Tibial nerve (tissue), 4 donors: ENCODE results near the gene PUS10. TPM values are rescaled to one million over a fixed set of nuclear protein-coding genes. Genes with fewer than 3 reads are reported as not detected.
A peak's percentile ranks its signal among the peaks of the same experiment; 100 is the strongest.

Source experiments
- DNase-seq, 2 donors: peaks; one replicate each; pipeline ENCODE4 v3.0.0-alpha.2; 2019; ENCODE audit warnings: low spot score in 2 of 2
- H3K27ac ChIP-seq, 4 donors: fragments of 200-600 bp; sonication (generic) in 3 of 4; one replicate each; pipeline ENCODE4 v1.5.1; 2017 to 2019; ENCODE audit warnings: mild to moderate bottlenecking in 1 of 4
- H3K27me3 ChIP-seq, 2 donors: fragments of 200-600 bp; sonication (generic) in 1 of 2; one replicate each; pipeline versions ENCODE4 v1.5.1 to v1.6.0; 2017 to 2019
- H3K36me3 ChIP-seq, 3 donors: fragments of 200-600 bp; sonication (generic); one replicate each; pipeline ENCODE4 v1.5.1; 2018 to 2019
- H3K4me1 ChIP-seq, 4 donors: fragments of 200-600 bp; sonication (generic) in 3 of 4; one replicate each; pipeline ENCODE4 v1.5.1; 2017 to 2019
- H3K4me3 ChIP-seq, 4 donors: fragments of 200-600 bp; sonication (generic) in 3 of 4; one replicate each; pipeline ENCODE4 v1.5.1; 2017 to 2019; ENCODE audit warnings: mild to moderate bottlenecking in 1 of 4, moderate library complexity in 1 of 4
- H3K9me3 ChIP-seq, 4 donors: fragments of 200-600 bp; sonication (generic) in 3 of 4; one replicate each; pipeline ENCODE4 v1.5.1; 2017 to 2019
- EP300 ChIP-seq, 2 donors: sonication (generic); formaldehyde crosslinking; IDR thresholded peaks; one replicate each; pipeline ENCODE4 v1.6.1; 2017; ENCODE audit warnings: antibody characterized with exemption in 2 of 2, mild to moderate bottlenecking in 1 of 2
- POLR2A ChIP-seq, 2 donors: fragments of 450-650 bp; IDR thresholded peaks; one replicate each; pipeline ENCODE4 v1.6.1; 2017; ENCODE audit warnings: antibody characterized with exemption in 2 of 2, mild to moderate bottlenecking in 2 of 2, moderate library complexity in 2 of 2
- WGBS, 2 donors: methylation state at CpG; one replicate each; pipeline ENCODE4 v1.1.5; 2018; 5-methylcytosine and 5-hydroxymethylcytosine counted together
- total RNA-seq, 4 donors: library from RNA; depleted of rRNA; stranded (reverse); fragments of >200 nt; gene quantifications; one replicate each; pipeline ENCODE4 v1.1.0, GENCODE V29; 2016
- TF ChIP-seq, protein P1 (sequence below), 5 experiments: fragments of 200-600 bp in 3 of 5; fragments of 450-650 bp in 2 of 5; sonication (generic) in 3 of 5; IDR thresholded peaks; one replicate each; pipeline ENCODE4 v1.5.1; 2016 to 2019; ENCODE audit warnings: antibody characterized with exemption in 5 of 5, mild to moderate bottlenecking in 3 of 5, moderate library complexity in 2 of 5

The PUS10 gene, protein sequence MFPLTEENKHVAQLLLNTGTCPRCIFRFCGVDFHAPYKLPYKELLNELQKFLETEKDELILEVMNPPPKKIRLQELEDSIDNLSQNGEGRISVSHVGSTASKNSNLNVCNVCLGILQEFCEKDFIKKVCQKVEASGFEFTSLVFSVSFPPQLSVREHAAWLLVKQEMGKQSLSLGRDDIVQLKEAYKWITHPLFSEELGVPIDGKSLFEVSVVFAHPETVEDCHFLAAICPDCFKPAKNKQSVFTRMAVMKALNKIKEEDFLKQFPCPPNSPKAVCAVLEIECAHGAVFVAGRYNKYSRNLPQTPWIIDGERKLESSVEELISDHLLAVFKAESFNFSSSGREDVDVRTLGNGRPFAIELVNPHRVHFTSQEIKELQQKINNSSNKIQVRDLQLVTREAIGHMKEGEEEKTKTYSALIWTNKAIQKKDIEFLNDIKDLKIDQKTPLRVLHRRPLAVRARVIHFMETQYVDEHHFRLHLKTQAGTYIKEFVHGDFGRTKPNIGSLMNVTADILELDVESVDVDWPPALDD
- total RNA-seq: 10 to 100 TPM in 1 of 4 donors, 1 to 10 TPM in 3; 3.0 to 14.2 (median 6.2) TPM

DNA sequence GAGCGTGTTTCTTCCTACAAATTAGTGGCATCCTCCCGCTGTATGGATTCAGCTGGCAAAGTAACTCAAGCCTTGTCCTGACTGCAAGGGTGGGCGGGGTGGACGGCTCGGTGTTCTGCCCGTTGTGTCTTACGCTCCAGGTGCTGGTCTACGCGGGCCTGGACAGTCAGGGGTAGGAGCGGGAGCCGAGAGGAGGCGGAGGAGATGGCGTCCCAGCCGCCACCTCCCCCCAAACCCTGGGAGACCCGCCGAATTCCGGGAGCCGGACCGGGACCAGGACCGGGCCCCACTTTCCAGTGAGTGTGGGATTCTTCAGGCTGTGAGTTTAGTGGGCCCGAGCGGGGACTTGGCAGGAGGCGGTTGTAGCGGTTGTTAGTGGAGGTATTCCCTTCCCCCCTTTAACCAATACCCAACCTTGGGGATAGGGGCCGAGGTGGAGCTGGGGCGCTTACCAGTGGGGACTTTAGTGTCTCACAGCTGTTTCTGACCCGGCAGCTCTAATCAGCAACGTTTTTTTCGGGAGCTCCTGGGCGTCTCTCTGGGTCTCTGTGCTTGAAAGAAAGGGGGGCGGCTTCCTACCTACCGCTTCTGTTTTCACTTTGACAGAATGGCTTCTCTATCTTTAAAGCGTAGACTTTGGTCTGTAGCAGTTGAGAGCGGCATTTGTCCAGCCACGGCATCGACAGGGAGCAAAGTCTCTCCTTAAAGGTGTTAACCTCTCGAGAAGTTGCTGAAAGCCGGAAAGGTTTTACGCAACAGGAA lies at the start of gene PUS10, which contains the start of gene PEX13:
Gene PUS10 (minus strand): TSS at position 700 of the 762 bp plus-strand sequence. CDS start 6,365 bp downstream, outside the sequence.
Gene PEX13 (plus strand): TSS at position 165 of the 762 bp plus-strand sequence. CDS start 40 bp downstream, at position 205.
- H3K27me3 ChIP-seq: no peaks in the 10 kb centered on the region
- H3K36me3 ChIP-seq: peaks cover 0 to 19% (median 0%) of the 10 kb centered on the region in 3 donors
- peak; percentile 44 to 67 for DNase-seq
- peaks cover 0 to 6% (median 0%) of the 10 kb centered on the region in 4 donors for H3K9me3 ChIP-seq
- WGBS, 2 donors: 0 to 1% methylated on average over 31 to 39 of the region's 39 CpGs
- TF ChIP-seq EP300 (IDR thresholded peaks at IDR 0.05) (peak; percentile 18 to 42), POLR2A (IDR thresholded peaks at IDR 0.05) (no peak)
- peak within 1 kb of the TSS; percentile 71 to 81 (median 72) for H3K4me3 ChIP-seq
- H3K27ac ChIP-seq: peak within 1 kb of the TSS; percentile 71 to 93 (median 82)
- peaks cover 0 to 44% (median 10%) of the 10 kb centered on the region in 4 donors for H3K4me1 ChIP-seq

DNA sequence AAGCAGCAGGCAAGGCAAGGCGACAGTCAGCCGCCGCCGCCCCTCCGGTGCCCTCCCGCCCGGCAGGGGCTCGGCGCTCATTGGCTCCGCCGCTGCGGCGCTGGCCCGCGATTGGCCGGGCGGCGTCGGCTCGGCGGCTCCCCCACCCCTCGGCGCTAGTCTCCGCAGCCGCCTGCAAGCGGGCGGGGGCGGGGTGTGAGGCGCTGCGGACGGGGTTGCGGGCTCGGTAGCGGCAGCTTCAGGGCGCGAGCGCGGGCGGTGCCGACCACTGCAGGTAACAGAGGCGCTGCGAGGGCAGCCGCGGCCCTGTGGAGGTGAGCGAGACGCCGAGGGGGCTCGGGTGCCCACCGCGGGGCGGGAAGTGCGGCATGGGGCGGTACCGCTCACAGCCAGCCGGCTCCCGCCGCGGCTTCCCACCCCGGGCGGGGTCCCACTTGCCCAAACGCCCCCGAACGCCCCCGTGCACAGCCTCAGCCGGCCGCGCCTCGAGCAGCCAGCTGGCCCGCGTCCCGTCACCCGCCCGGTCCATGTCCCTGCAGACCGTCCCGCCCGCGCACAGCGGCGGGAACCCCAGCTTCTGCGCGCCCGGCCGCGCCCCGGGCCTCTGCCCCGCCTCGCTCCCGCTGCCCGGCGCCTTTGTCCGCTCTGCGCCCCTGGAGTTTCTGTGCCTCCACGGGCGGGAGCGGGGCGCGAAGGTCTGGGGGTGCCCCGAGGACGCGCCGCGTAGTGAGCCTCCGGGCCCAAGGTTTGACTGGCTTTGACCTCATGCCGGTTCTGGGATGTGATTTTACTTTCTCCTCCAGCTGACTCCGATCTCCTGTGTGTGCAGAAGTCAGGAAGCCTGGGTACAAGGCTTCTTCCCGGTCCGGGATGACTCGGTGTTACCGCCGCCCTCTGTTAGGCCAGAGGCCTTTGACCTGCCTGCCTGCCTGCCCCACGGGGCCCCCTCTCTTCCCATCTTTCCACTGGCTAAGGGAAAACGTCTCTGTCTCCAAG lies 48.0 kb upstream of the PUS10 start, which contains the start of gene SANBR:
Gene SANBR (plus strand): TSS at position 158 of the 996 bp plus-strand sequence. CDS start 4,480 bp downstream, outside the sequence.
- WGBS, 2 donors: 0 to 1% methylated on average over 36 to 91 of the region's 112 CpGs
- TF ChIP-seq POLR2A (IDR thresholded peaks at IDR 0.05) (peak; percentile 25 to 68), EP300 (IDR thresholded peaks at IDR 0.05) (peak in 1 of 2 donors; percentile 59)
- TF ChIP-seq, protein P1, sequence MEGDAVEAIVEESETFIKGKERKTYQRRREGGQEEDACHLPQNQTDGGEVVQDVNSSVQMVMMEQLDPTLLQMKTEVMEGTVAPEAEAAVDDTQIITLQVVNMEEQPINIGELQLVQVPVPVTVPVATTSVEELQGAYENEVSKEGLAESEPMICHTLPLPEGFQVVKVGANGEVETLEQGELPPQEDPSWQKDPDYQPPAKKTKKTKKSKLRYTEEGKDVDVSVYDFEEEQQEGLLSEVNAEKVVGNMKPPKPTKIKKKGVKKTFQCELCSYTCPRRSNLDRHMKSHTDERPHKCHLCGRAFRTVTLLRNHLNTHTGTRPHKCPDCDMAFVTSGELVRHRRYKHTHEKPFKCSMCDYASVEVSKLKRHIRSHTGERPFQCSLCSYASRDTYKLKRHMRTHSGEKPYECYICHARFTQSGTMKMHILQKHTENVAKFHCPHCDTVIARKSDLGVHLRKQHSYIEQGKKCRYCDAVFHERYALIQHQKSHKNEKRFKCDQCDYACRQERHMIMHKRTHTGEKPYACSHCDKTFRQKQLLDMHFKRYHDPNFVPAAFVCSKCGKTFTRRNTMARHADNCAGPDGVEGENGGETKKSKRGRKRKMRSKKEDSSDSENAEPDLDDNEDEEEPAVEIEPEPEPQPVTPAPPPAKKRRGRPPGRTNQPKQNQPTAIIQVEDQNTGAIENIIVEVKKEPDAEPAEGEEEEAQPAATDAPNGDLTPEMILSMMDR (IDR thresholded peaks at IDR 0.05): peak in 2 of 5 experiments; percentile 12 to 15

DNA sequence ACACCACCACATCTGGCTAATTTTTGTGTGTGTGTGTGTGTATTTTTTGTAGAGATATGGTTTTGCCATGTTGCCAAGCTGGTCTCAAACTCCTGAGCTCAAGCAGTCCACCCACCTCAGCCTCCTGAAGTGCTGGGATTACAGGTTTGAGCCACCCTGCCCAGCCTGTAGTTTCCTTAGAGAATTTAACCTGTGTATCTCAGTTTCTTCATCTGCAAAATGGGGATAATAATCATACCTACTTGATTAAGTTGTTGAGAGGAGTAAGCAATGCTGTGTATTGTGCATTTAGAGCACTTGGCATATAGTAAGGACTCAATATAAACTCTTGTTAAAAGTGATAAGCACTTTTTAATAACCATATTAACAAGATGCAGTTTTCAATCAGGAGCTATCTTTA lies 41.3 kb upstream of the PUS10 start:
- no peak for DNase-seq
- no peak for TF ChIP-seq POLR2A (IDR thresholded peaks at IDR 0.05)
- TF ChIP-seq, protein P1 (IDR thresholded peaks at IDR 0.05): no peak
- no peak for TF ChIP-seq EP300 (IDR thresholded peaks at IDR 0.05)
- no peaks in the 10 kb centered on the region for H3K9me3 ChIP-seq

More for the DNA sequence above, 48.0 kb upstream of the PUS10 start, which contains the start of gene SANBR:
- peak in 1 of 2 donors; percentile 51 for DNase-seq
- Histone ChIP-seq H3K36me3 (peaks cover 0 to 4% (median 0%) of the 10 kb centered on the region in 3 donors), H3K4me3 (peak within 1 kb of the TSS; percentile 70 to 98 (median 82)), H3K27me3 (no peaks in the 10 kb centered on the region), H3K4me1 (peaks cover 0 to 11% (median 5%) of the 10 kb centered on the region in 4 donors), H3K27ac (peak within 1 kb of the TSS; percentile 34 to 91 (median 82)), H3K9me3 (no peaks in the 10 kb centered on the region)

DNA sequence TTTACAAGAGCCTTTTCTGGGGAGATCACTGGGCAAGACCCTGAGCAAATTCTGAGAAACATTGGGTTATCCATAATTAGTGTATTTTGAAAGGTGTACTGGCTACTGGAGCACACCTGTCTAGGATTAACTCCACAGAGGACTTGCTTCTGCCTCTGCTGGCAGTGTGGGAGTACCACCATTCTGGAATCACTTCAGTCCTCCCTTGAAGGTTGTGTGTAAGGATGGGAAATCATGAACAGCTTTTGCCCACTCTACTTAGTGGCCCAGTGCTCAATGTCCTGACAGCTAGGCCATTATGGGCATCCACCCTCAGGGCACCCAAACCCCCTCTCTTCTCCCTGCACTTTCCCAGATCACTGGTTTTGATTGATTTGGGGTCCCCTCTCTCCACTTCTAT lies 39.5 kb upstream of the PUS10 start:
- Histone ChIP-seq H3K27me3 (no peaks in the 10 kb centered on the region), H3K36me3 (peaks cover 0 to 41% (median 0%) of the 10 kb centered on the region in 3 donors), H3K27ac (no peak overlapping the region), H3K4me1 (no peaks in the 10 kb centered on the region), H3K9me3 (no peaks in the 10 kb centered on the region), H3K4me3 (no peak overlapping the region)
- TF ChIP-seq EP300 (IDR thresholded peaks at IDR 0.05) (no peak), POLR2A (IDR thresholded peaks at IDR 0.05) (no peak)
- TF ChIP-seq, protein P1 (IDR thresholded peaks at IDR 0.05): no peak
- DNase-seq: no peak

More for the DNA sequence above, 41.3 kb upstream of the PUS10 start:
- peaks cover 0 to 24% (median 0%) of the 10 kb centered on the region in 3 donors for H3K36me3 ChIP-seq
- H3K27me3 ChIP-seq: no peaks in the 10 kb centered on the region
- H3K4me1 ChIP-seq: no peaks in the 10 kb centered on the region
- H3K4me3 ChIP-seq: no peak overlapping the region
- no peak overlapping the region for H3K27ac ChIP-seq
